Measurements from ENCODE around the gene HRH3. TPM values are rescaled to one million over a fixed set of nuclear protein-coding genes. Genes with fewer than 3 reads are reported as not detected.

The HRH3 gene
- total RNA-seq, 1 donor from 2014 or later = 0.21 TPM

DNA sequence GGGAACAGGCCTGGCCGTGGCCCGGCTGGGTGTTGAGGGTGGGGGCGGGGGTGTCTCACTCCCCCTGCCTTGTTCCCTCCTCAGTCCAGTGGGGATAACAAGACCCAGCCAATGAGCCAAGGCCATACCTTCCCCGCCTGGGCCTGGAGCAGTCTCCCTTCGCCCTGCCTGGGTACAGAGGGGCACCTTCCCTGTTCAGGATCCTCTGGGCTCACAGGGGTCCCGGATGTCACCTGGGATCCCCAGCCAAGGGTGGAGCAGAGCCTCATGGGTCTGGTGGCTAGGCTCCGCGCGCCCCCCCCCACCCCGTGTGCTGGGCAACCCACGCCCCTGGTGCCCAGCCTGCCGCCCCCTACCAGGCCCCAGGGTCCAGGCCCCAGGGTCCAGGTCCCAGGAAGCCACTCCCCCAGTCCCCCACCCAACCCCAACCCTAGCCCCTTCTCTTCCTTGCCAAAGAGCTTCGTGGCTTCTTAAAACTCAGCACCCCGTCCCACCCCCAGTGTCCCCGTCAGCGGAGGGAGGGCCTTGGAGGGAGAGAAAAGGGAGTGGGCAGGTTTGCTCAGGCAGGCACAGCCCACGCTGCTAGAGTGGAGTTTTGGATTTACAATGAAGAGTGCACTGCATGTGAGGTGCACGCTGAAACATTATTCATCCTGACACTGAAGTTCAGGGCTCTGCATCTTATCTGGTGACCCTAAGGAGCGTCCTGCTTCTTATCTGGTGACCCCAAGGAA lies 11.8 kb downstream of the HRH3 start:
- peaks cover 11% of the 10 kb centered on the region for H3K27me3 ChIP-seq
- no peak overlapping the region for H3K27ac ChIP-seq
- H3K4me1 ChIP-seq = no peaks in the 10 kb centered on the region
- DNase-seq (ENCODE audit: low spot score in 2 of 2) = no peak
- peaks cover 3 to 5% of the 10 kb centered on the region in 2 donors for H3K36me3 ChIP-seq
- TF ChIP-seq, protein P1, sequence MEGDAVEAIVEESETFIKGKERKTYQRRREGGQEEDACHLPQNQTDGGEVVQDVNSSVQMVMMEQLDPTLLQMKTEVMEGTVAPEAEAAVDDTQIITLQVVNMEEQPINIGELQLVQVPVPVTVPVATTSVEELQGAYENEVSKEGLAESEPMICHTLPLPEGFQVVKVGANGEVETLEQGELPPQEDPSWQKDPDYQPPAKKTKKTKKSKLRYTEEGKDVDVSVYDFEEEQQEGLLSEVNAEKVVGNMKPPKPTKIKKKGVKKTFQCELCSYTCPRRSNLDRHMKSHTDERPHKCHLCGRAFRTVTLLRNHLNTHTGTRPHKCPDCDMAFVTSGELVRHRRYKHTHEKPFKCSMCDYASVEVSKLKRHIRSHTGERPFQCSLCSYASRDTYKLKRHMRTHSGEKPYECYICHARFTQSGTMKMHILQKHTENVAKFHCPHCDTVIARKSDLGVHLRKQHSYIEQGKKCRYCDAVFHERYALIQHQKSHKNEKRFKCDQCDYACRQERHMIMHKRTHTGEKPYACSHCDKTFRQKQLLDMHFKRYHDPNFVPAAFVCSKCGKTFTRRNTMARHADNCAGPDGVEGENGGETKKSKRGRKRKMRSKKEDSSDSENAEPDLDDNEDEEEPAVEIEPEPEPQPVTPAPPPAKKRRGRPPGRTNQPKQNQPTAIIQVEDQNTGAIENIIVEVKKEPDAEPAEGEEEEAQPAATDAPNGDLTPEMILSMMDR (IDR thresholded peaks at IDR 0.05) = no peak
- H3K4me3 ChIP-seq = no peak overlapping the region
- no peaks in the 10 kb centered on the region for H3K9me3 ChIP-seq
- intact Hi-C loops (cut with DNase I) = no loop called here

DNA sequence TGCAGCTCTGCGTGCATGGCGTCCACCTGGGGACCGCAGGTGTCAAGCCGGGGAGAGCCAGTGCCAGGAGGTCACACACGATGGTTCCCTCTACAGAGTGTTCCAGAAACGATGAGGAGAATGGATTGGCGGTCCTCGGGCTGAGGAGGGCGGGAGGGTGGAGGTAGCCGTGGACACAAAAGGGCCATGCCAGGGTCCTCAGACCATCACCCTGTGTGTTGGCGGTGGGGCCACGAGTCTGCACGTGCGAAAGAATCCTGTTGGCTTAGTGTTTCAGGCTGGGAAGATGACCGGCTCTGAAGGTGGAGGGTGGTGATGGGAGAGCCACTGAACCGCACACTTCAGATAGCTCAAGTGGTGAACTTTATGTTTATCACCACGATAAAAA lies 13.7 kb downstream of the HRH3 start:
- Histone ChIP-seq H3K4me3 (no peak overlapping the region), H3K36me3 (peaks cover 18 to 20% of the 10 kb centered on the region in 2 donors), H3K27me3 (peaks cover 11% of the 10 kb centered on the region), H3K4me1 (no peaks in the 10 kb centered on the region), H3K27ac (no peak overlapping the region), H3K9me3 (no peaks in the 10 kb centered on the region)
- no peak for DNase-seq (ENCODE audit: low spot score in 2 of 2)
- intact Hi-C loops (cut with DNase I) = no loop called here
- TF ChIP-seq, protein P1 (IDR thresholded peaks at IDR 0.05) = no peak

DNA sequence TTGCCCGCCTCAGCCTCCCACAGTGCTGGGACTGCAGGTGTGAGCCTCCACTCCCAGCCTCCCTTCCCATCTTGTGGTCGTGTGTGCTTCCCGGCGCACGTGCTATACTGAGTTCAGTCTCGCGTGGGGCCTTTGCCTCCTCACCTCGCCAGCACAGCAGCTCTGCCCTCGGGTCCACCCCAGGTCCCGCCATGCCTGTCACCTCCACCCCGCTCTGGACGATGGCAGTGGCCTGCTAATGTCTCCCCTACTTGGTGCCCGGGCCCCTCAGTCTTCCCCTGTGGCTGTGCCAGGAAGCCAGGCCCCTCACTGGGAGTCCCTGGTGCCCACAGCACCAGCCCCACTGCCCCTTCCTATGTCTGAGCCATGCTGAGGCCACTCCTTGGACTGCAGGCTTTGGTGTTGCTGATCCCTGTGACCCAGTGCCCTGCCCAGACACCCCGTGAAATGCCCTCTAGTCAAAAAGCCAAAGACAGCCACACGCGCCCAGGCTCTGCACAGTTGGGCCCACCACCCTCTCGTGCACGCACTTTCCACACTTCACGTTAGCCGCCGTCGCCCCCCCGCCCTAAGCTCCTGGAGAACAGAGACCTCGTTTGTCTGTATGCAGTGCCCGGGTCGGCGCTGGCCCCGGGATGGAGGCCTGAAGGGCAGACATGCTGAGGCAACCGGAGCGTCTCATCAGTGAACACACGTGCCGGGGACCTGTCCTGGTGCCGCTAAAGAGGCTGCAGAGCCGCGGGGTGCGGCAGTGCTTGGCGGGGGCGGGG lies 14.3 kb downstream of the HRH3 start:
- no peaks in the 10 kb centered on the region for H3K4me1 ChIP-seq
- TF ChIP-seq, protein P1 (IDR thresholded peaks at IDR 0.05) = no peak
- H3K27ac ChIP-seq = no peak overlapping the region

DNA sequence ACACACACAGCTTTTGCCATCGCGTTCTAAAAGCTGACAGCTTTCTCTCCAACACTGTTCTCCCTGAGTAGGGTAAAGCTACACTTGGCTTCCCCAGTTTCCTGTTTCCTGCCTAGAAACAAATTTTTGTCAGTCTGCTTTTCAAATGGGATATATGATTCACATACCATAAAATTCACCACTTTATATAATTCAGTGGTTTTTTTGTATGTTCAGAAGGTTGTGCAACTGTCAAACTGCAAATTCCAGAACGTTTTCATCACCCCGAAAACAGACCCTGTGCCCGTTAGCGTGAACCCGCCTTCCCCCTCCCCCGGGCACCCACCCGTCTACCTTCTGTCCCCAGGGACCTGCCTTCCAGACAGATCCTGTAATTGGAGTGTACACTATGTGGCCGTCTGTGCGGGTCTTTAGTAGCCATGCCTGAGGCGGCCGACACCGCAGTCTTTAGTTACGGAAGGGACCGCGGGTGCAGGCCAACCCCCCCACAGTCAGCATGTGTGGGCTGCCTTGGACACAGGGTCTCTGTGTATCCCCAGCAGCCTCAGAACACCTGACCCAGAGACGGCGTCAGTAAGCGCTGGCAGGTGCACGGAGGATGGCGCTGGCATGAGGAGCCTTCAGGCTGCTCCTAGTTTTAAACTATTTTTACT lies 16.6 kb downstream of the HRH3 start:
- no peaks in the 10 kb centered on the region for H3K4me1 ChIP-seq
- DNase-seq (ENCODE audit: low spot score in 2 of 2) = no peak
- no peaks in the 10 kb centered on the region for H3K9me3 ChIP-seq
- no peaks in the 10 kb centered on the region for H3K27me3 ChIP-seq
- no peak overlapping the region for H3K27ac ChIP-seq
- TF ChIP-seq, protein P1 (IDR thresholded peaks at IDR 0.05) = no peak
- no peak overlapping the region for H3K4me3 ChIP-seq
- intact Hi-C loops (cut with DNase I) = no loop called here
- H3K36me3 ChIP-seq = peaks cover 45 to 47% of the 10 kb centered on the region in 2 donors

More for the DNA sequence above, 14.3 kb downstream of the HRH3 start:
- DNase-seq (ENCODE audit: low spot score in 2 of 2) = no peak
- H3K36me3 ChIP-seq = peaks cover 24 to 26% of the 10 kb centered on the region in 2 donors
- no peak overlapping the region for H3K4me3 ChIP-seq
- H3K9me3 ChIP-seq = no peaks in the 10 kb centered on the region
- H3K27me3 ChIP-seq = peaks cover 11% of the 10 kb centered on the region
- intact Hi-C loops (cut with DNase I) = no loop called here

DNA sequence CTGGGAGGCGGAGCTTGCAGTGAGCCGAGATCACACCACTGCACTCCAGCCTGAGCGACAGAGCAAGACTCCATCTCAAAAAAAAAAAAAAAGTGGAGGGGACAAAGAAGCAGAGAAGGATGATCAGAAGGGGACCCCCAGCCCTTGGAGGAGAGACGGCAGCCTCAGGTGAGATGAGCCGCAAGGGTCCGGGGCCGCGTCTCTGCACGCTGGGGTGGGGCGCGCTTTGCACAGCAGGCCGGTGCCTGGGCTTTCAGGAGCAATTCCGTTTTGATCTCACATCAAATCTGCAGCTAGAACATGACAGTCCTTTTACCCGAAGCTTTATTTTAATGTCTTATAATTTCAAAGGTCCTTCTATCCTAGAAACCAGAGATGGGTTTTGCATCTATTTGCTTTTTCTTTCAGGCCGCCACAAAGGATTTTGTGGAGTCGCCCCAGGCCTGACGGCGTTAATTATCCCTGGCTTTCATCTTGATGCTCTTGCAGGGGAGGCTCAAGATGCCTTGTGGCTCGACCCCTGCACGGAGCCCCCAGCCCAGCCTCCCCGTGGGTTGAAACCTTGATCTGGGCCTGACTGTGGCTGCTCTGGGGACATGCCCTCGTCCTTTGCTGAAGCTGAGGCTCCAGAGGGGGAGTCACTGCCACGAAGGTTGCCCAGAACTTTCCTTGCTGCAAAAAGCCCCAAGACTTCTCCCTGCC lies 17.3 kb downstream of the HRH3 start:
- TF ChIP-seq, protein P1 (IDR thresholded peaks at IDR 0.05) = no peak
- DNase-seq (ENCODE audit: low spot score in 2 of 2) = no peak
- Histone ChIP-seq H3K27me3 (no peaks in the 10 kb centered on the region), H3K9me3 (no peaks in the 10 kb centered on the region), H3K36me3 (peaks cover 52 to 54% of the 10 kb centered on the region in 2 donors), H3K4me3 (no peak overlapping the region), H3K27ac (no peak overlapping the region), H3K4me1 (no peaks in the 10 kb centered on the region)
- intact Hi-C loops (cut with DNase I) = no loop called here

Data from ascending aorta (tissue), 2 donors.